Measurements from ENCODE around the gene ORC4. TPM values are rescaled to one million over a fixed set of nuclear protein-coding genes. Genes with fewer than 3 reads are reported as not detected.
"Not testable (repeated sequence)": the region's sequence is repeated elsewhere in the genome, so short reads cannot be mapped to it uniquely, and the experiment has no call there.

The ORC4 gene
- total RNA-seq, 4 donors from 2014 or later: 32.6 to 72.3 (median 51.8) TPM

DNA sequence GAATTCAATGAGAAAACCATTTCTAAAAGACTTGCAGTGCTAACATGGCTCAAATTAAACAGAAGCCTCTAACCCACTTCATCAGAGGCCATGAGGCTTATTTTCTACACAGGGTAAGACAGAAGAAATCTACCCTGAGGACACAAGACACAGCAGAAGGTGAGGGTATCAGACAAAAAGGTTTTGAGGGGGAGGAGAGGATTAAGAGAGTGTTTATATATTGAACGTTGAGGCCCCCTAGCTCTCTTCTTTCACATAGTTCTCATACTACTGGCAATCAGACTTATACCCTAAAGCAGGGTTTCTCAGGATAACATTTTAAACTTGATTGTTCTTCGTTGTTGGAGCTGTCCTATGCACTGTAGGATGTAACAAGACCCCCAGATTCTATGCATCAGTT lies 21.4 kb downstream of the ORC4 start:
- WGBS, 2 donors (ENCODE audit: low coverage in 1 of 2): 30 to 60% methylated on average over 2 of the region's 2 CpGs
- TF ChIP-seq POLR2AphosphoS5 (IDR thresholded peaks at IDR 0.05) (no peak), POLR2A (IDR thresholded peaks at IDR 0.05) (no peak), EP300 (IDR thresholded peaks at IDR 0.05) (no peak)
- TF ChIP-seq, protein P1, sequence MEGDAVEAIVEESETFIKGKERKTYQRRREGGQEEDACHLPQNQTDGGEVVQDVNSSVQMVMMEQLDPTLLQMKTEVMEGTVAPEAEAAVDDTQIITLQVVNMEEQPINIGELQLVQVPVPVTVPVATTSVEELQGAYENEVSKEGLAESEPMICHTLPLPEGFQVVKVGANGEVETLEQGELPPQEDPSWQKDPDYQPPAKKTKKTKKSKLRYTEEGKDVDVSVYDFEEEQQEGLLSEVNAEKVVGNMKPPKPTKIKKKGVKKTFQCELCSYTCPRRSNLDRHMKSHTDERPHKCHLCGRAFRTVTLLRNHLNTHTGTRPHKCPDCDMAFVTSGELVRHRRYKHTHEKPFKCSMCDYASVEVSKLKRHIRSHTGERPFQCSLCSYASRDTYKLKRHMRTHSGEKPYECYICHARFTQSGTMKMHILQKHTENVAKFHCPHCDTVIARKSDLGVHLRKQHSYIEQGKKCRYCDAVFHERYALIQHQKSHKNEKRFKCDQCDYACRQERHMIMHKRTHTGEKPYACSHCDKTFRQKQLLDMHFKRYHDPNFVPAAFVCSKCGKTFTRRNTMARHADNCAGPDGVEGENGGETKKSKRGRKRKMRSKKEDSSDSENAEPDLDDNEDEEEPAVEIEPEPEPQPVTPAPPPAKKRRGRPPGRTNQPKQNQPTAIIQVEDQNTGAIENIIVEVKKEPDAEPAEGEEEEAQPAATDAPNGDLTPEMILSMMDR (IDR thresholded peaks at IDR 0.05): no peak
- no peak for ATAC-seq

DNA sequence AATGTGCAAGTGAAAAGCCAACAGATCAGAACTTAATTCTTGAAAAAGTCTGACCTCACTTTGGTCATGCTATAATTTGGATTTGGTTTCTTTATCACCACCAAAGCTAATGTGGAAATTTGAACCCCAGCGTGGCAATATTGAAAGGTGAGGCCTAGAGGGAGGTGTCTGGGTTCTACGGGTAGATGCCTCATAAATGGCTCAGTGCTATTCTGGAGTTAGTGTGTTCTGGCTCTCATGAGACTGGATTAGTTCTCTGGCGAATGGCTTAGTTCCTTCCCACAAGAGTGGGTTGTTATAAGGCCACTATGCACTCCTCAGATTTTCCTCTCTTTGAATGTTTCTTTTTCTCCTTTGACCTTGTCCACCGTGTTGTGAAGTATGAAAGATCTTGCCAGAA lies 22.3 kb downstream of the ORC4 start:
- H3K4me1 ChIP-seq: peaks cover 0 to 17% (median 0%) of the 10 kb centered on the region in 3 donors
- H3K36me3 ChIP-seq: peaks cover 0 to 12% of the 10 kb centered on the region in 2 donors
- H3K4me3 ChIP-seq: no peak overlapping the region
- TF ChIP-seq POLR2AphosphoS5 (IDR thresholded peaks at IDR 0.05) (no peak), EP300 (IDR thresholded peaks at IDR 0.05) (no peak), POLR2A (IDR thresholded peaks at IDR 0.05) (no peak)
- TF ChIP-seq, protein P1 (IDR thresholded peaks at IDR 0.05): no peak
- H3K9me3 ChIP-seq: no peaks in the 10 kb centered on the region
- no peak for ATAC-seq
- H3K27ac ChIP-seq: no peak overlapping the region
- 80 to 92% methylated on average over 4 of the region's 4 CpGs for WGBS, 2 donors (ENCODE audit: low coverage in 1 of 2)
- H3K27me3 ChIP-seq: no peaks in the 10 kb centered on the region

More for the DNA sequence above, 21.4 kb downstream of the ORC4 start:
- no peaks in the 10 kb centered on the region for H3K27me3 ChIP-seq
- H3K27ac ChIP-seq: no peak overlapping the region
- H3K4me1 ChIP-seq: peaks cover 0 to 17% (median 0%) of the 10 kb centered on the region in 3 donors
- no peak overlapping the region for H3K4me3 ChIP-seq
- H3K9me3 ChIP-seq: no peaks in the 10 kb centered on the region
- peaks cover 0 to 12% of the 10 kb centered on the region in 2 donors for H3K36me3 ChIP-seq

DNA sequence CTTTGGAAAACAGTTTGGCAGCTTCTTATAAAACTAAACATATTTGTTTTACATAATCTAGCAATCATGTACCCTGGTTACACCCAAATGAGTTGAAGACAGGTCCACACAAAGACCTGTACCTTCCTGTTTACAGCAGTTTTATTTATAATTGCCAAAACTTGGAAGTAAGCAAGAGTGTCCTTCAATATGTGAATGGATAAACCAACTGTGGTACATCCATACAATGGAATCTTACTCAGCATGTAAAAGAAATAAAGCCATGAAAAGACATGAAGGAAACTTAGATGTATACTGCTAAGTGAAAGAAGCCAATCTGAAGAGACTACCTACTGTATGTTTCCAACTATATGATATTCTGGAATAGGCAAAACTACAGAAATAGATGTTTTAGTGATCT lies 23.7 kb downstream of the ORC4 start:
- Histone ChIP-seq H3K27ac (no peak overlapping the region), H3K4me1 (peaks cover 0 to 17% (median 0%) of the 10 kb centered on the region in 3 donors), H3K36me3 (peaks cover 0 to 12% of the 10 kb centered on the region in 2 donors), H3K27me3 (no peaks in the 10 kb centered on the region), H3K4me3 (no peak overlapping the region), H3K9me3 (no peaks in the 10 kb centered on the region)
- no peak for TF ChIP-seq POLR2AphosphoS5 (IDR thresholded peaks at IDR 0.05)
- no peak for TF ChIP-seq EP300 (IDR thresholded peaks at IDR 0.05)
- TF ChIP-seq, protein P1 (IDR thresholded peaks at IDR 0.05): no peak
- TF ChIP-seq POLR2A (IDR thresholded peaks at IDR 0.05): no peak
- no peak for ATAC-seq

DNA sequence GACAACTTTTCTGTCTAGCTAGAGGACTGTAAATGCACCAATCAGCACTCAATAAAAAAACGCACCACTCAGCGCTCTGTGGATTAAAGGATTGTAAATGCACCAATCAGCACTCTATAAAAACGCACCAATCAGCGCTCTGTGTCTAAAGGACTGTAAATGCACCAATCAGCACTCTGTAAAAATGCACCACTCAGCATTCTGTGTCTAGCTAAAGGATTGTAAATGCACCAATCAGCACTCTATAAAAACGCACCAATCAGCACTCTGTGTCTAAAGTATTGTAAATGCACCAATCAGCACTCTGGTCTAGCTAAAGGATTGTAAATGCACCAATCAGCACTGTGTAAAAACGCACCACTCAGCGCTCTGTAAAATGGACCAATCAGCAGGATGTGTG lies 25.6 kb downstream of the ORC4 start:
- H3K27me3 ChIP-seq, H3K4me3 ChIP-seq, H3K27ac ChIP-seq, H3K9me3 ChIP-seq, ATAC-seq: not testable (repeated sequence)
- 93 to 96% methylated on average over 6 to 7 of the region's 7 CpGs for WGBS, 2 donors (ENCODE audit: low coverage in 1 of 2)
- H3K36me3 ChIP-seq: peaks cover 0 to 12% of the 10 kb centered on the region in 2 donors
- H3K4me1 ChIP-seq: peaks cover 0 to 18% (median 0%) of the 10 kb centered on the region in 3 donors

DNA sequence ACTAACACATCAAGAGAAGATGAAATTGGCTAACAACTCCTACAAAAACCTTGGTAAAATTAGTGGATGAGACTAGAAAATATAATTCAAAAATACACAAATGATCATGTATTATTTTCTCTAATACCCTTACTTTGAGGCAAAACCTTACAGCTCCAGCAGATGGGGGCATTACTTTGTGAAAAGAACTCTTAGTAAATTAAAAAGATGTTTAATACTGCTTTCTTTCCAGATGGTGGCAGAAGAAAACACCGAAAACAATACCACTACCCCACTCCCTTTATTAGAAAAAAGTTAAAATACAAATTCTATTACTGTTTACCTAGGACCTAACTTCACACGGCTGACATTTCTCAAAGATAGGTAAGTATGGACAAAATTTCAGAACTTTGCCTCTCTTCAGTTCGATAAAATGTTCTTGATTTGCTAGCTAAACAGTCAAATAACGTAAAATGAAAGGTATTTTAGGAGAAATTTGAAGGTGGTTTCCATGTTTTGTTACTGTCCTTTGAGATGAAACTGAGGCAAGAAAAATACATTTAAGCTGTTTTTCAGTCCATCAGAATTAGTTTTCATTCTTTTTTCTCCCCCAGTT lies 30.6 kb downstream of the ORC4 start:
- no peak overlapping the region for H3K27ac ChIP-seq
- no peak overlapping the region for H3K4me3 ChIP-seq
- peaks cover 0 to under 1% of the 10 kb centered on the region in 2 donors for H3K36me3 ChIP-seq
- no peak for ATAC-seq
- no peaks in the 10 kb centered on the region for H3K27me3 ChIP-seq
- H3K9me3 ChIP-seq: no peaks in the 10 kb centered on the region
- 35 to 38% methylated on average over 4 of the region's 4 CpGs for WGBS, 2 donors (ENCODE audit: low coverage in 1 of 2)
- peaks cover 0 to 11% (median 0%) of the 10 kb centered on the region in 3 donors for H3K4me1 ChIP-seq
- TF ChIP-seq EP300 (IDR thresholded peaks at IDR 0.05) (no peak), POLR2A (IDR thresholded peaks at IDR 0.05) (no peak)
- TF ChIP-seq, protein P1 (IDR thresholded peaks at IDR 0.05): peak; percentile 64 to 86 (median 73)
